Stimulated activated CD4-positive, alpha-beta T cell treated with anti-CD3 and anti-CD28 coated beads, Interleukin-2, amount 100 ng/mL, for 4 hours (primary cell): ENCODE data around the gene PRDM16.

Experiments
- DNase-seq: peaks from one replicate; pipeline ENCODE4 v3.0.0-alpha.2; 2020; ENCODE audit warnings: low read depth

PRDM16 gene

GRCh38 chr1:3103967-3104677 is 35.1 kb downstream of the PRDM16 start:
- DNase-seq, result no peak

DNA sequence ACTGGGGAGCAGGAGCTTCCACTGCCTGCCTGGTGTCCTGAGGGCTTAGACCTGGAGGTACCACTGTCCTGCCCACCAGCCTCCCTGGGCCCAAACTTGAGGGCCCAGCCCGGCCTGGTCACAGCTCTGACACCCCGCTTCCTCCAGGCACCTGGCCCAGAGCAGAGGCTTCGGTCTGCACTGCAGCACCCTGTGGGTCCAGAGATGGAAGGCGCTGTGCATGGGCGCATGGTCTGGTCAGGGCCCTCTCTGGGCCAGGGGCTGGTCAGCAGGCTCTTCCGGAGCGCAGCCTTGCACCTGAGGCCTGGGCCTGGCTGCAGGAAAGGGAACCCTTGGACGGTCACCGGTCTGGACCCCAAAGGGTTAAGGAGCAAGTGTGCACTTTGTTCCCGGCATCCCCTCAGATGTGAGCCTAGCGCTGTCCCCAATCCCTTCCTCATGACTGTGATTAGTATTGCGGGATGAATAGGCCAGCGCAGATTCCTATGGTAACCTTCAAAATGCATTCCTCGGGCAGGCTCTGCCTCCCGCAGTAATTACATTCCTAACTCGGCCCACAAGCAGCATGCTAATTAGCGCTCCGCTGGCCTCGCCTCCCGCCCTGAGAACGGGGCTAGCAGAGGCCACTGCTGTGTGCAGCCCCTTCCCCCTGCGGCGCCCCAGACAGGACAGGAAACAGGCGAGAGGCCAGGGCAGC is 36.3 kb downstream of the PRDM16 start:
- DNase-seq, result no peak

DNA sequence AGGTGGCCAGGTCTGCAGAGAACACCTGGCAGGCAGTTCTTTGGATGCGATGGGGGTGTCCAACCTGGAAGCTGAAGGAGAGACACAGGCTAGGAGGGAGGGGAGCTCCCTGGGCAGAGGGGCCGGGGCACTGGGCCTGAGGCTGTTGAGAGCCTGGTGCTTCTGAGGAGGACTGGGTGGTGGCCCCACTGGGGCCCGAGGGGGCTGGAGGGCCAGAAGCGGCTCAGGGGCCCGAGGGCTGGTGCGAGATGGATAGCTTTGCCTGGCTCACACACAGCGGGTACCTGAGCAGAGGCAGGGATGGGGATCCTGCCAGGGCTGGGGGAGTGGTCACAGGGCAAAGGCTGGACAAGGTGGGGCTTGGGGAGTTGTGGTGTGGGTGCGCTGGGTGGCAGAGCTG is 37.2 kb downstream of the PRDM16 start:
- DNase-seq, result no peak

GRCh38 chr1:3107201-3107600 is 38.2 kb downstream of the PRDM16 start:
- no peak for DNase-seq

DNA sequence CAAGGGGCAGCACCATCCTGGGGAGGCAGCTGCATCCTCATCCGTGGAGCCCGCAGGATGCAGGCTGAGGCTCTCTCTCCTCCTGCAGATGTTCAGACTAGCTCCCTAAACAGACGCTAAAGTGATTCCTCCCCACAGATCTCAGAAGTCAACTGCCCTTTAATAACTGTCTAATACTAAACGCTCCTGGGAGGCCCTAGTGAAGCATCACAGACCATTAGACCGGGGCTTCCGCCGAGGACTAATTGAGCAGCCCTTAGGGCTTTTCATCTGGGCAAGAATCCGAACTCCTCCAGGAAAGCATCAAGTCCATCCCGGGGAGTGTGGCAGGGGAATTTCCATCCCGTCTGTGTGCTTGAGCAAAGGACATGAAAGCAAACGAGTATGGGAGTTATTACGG is 40.4 kb downstream of the PRDM16 start:
- no peak for DNase-seq

DNA sequence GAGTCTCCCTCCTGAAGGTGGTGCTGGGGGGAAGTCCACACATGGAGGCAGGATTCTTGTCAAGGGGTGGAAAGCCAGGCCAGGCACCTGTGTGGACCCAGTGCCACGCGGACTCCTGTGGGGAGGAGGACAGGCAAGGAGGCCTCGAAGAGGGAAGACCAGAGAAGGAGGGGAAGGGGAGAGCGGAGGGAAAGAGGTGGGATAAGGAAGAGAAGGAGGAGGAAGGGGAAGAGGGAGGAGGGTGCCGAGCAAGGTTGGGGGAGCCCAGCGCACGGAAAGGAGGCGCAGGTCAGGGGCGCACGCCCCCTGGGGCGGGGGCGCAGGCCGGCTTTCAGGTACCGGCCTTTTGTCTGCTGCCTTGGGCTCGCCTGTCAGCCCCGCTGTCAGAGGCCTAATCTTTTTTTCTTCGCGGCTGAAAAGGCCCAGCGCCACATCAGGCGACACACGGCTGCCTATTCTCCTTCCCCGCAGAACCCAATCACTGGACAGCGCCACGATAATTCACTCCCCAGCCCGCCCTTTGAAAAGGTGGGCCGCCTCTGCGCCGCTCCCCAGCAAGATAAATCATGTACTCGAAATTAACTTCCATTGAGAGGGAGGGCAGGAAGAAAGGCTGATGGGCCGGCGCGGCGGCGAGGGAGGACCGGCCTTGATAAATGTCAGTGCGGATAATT is 42.5 kb downstream of the PRDM16 start:
- no peak for DNase-seq

- no peak for DNase-seq
Observed at GRCh38 chr1:3112526-3112925, 43.5 kb downstream of the PRDM16 start.

GRCh38 chr1:3113047-3113740 is 44.2 kb downstream of the PRDM16 start:
- DNase-seq, result no peak

DNA sequence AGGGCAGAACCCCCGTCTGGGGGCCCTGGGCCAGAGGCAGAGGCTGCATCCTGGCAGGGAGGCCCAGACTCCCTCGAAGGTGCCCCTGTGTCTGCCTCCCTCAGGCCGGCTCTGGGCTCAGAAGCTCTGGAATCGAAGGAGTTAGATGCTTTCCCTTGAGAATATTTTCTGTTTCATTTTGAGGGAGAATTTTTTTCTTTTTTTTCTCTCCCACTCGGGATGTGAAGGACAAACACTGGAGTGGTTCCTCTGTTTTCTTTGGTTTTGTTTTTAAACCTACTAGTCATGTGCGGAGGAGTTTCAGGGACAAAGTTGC is 44.7 kb downstream of the PRDM16 start:
- no peak for DNase-seq

- DNase-seq, result no peak
Observed at GRCh38 chr1:3114131-3114744, 45.2 kb downstream of the PRDM16 start.

- no peak for DNase-seq
Observed at GRCh38 chr1:3114846-3115245, 45.8 kb downstream of the PRDM16 start.

DNA sequence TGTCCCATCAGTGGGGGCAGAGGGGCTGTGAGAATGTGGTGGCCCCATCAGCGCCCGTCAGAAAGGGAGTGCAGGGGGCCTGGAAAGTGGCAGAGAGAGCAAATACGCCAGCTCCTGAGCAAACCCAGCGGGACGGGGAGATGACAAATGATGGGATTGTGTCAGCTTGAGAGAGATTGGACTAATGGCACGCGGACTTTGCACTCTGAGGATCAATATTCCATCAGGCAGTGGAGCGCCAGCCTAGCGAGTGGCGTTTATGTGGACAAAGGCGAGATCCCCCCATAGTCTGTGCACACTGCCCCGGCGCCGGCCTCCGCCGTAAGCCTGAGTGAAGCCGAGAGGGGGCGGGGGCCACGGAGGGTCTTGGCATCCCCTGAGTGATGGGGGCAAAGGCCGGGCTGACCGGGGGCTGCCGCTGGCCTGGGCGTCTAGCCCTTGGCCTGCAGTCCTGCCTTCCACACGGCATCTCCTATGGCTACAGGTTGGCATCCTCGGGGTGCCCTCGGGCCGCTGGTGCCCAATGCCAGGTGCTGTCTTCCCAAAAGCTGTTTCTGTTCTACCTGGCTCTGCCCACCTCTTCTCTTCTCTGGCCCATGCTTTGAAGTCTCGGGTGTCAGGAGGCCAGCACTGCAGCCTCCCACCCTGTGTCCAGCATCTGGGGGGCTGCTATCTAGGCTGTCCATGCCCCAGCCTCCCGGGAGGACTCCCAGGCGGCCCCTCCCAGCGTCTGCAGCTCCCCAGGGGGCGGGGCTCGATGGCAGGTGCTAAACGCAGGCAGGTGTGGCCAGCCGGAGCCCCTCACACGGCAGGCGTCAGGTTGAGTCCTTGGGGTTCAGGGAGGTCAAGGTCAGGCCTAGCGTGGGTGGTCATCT is 46.5 kb downstream of the PRDM16 start:
- no peak for DNase-seq

DNA sequence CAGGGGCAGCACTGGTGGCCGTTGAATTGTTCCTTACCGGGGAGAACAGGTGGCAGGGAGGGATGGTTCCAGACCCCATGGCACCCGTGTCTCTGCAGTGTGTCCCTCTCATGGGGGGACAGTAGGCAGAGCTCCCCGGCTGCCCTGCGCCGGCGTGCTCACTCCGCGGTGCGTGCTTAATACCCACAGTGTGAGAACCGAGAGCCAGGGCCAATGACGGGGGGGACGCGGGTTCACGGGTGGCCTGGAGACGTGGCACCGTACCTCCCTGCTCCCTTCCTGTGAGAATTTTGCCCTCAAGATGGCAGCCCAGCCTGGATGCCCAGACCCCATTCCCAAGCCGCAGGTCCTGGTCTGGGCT is 47.1 kb downstream of the PRDM16 start:
- no peak for DNase-seq

DNA sequence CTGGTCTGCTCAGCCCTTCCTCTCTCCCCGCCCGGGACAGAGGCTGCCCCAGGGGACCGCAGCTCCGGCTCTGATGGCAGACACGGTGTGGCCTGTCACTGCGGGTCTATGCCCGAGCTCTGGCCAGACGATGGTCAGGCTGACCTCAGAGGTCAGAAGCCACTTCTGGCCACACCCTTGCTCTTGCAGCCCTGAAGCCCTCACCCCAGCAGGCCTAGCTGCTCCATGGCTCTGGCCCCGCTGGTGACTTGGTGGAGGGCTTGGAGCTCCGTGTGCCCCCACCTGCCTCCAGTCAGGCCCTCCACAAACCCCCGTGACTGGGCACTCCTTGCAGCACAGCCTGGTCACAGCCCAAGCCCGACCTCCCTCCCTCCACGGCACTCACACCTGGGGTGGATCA is 47.6 kb downstream of the PRDM16 start:
- DNase-seq, result no peak

GRCh38 chr1:3117879-3118278 is 48.9 kb downstream of the PRDM16 start:
- no peak for DNase-seq

- DNase-seq, result no peak
Observed at GRCh38 chr1:3119061-3119460, 50.1 kb downstream of the PRDM16 start.

DNA sequence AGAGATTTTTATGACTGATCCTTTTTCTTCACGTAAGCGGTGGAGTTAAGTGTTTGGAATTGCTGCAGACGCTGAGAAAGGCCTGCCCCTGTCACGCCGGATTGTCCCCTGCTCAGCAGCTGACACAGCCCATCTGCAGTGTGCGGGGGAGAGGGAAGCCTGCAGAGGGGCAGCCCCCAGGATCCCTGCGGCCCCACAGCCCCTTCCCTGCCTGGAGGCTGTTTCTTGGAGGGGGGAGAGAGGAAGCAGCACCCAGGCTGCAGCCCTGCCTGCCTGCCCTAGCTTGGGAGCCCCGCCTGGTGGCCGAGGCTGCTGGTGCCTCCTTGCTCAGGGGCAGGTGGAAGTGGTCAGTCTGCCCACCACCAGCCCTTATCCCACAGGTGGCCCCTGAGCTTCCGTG is 50.7 kb downstream of the PRDM16 start:
- no peak for DNase-seq

DNA sequence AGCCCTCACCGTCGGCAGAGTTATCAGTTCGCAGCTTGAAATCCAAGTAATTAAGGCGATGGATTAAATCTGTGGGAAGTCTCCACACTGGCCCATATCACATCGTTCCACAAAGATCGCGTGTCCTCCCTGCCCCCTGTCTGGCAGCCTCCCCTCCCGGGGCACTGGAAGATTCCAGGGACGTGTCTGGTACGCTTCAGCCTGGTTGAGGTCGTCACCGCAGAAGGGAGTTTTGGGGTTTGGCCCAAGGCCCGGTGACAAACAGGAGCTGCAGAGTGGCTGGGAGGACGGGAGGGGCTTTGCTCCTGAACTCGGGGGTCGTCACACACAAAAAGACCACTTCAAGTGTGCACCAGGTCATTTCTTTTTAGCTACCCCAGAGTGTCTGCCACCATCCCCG is 51.1 kb downstream of the PRDM16 start:
- DNase-seq, result no peak

GRCh38 chr1:3120994-3121393 is 52.0 kb downstream of the PRDM16 start:
- DNase-seq, result no peak

GRCh38 chr1:3121401-3122210 is 52.6 kb downstream of the PRDM16 start:
- no peak for DNase-seq

DNA sequence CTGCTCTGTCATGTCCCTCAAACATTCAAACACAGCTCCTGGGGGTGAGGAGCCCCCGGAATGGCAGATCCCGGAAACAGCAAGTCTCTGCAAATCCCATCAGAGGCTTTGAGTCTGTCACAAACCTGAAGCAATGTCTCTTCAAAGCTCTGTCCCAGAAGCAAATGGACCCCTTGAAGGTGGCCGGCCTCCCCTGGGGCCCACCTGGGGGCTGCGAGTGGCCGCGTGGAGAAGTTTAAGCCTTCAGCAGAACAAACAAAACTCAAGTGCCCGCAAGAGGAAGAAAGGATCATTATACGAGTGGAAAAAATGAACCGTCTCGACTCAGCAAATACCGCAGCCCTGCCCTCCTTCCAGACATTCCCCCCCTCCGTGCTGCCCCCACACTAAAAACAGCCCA is 53.3 kb downstream of the PRDM16 start:
- DNase-seq, result no peak
